ENCODE measurements around the gene CSGALNACT2.

DNA sequence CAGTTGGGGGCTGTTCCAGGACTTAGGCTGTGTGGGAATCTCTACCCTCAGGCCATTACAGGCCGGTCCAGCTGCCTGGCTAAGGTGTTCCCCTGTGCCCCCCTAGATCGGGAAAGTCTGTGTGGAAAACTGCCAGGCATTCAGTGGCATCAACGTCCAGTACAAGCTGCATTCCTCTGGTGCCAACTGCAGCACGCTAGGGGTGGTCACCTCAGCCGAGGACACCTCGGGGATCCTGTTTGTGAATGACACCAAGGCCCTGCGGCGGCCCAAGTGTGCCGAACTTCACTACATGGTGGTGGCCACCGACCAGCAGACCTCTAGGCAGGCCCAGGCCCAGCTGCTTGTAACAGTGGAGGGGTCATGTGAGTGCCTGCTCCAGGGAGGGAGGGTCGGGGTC is 27.1 kb upstream of the CSGALNACT2 start:
- TF ChIP-seq, protein P1, sequence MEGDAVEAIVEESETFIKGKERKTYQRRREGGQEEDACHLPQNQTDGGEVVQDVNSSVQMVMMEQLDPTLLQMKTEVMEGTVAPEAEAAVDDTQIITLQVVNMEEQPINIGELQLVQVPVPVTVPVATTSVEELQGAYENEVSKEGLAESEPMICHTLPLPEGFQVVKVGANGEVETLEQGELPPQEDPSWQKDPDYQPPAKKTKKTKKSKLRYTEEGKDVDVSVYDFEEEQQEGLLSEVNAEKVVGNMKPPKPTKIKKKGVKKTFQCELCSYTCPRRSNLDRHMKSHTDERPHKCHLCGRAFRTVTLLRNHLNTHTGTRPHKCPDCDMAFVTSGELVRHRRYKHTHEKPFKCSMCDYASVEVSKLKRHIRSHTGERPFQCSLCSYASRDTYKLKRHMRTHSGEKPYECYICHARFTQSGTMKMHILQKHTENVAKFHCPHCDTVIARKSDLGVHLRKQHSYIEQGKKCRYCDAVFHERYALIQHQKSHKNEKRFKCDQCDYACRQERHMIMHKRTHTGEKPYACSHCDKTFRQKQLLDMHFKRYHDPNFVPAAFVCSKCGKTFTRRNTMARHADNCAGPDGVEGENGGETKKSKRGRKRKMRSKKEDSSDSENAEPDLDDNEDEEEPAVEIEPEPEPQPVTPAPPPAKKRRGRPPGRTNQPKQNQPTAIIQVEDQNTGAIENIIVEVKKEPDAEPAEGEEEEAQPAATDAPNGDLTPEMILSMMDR (IDR thresholded peaks at IDR 0.05; ENCODE audit: low read depth, low read length) = no peak
- TF ChIP-seq POLR2A (IDR thresholded peaks at IDR 0.05; ENCODE audit: extremely low read depth, insufficient read length) = no peak
- TF ChIP-seq, protein P2, sequence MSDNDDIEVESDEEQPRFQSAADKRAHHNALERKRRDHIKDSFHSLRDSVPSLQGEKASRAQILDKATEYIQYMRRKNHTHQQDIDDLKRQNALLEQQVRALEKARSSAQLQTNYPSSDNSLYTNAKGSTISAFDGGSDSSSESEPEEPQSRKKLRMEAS (IDR thresholded peaks at IDR 0.05; ENCODE audit: low read depth, low read length) = no peak

Data from NB4 (cell line).